Measurements from ENCODE around the gene CEACAM19. TPM values are rescaled to one million over a fixed set of nuclear protein-coding genes. Genes with fewer than 3 reads are reported as not detected.
"Not testable (repeated sequence)": the region's sequence is repeated elsewhere in the genome, so short reads cannot be mapped to it uniquely, and the experiment has no call there.

CEACAM19 gene, protein sequence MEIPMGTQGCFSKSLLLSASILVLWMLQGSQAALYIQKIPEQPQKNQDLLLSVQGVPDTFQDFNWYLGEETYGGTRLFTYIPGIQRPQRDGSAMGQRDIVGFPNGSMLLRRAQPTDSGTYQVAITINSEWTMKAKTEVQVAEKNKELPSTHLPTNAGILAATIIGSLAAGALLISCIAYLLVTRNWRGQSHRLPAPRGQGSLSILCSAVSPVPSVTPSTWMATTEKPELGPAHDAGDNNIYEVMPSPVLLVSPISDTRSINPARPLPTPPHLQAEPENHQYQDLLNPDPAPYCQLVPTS
- total RNA-seq = under 1 TPM; 0.31 to 0.57 TPM

DNA sequence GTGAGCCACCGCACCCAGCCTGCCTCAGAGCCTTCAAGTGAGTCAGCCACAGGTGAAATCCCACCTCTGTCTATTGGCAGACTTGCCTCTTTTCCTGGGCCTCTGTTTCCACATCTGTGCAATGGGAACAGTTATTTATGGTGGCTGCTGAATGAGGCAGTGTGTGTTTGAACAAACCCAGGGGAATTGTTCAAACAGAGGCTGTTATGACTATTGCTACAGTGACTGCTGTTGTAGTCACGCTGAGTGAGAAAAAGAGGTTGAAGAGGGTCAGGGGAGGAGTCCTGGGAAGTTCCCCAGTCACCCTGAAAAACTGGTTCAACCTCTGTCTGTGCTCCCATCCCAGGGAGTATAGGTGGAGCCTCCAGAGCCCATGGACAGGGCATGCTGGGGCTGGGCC is at the start of gene CEACAM19:
TSS of gene CEACAM19 (plus strand) at position 83 of the 400 bp plus-strand sequence. CDS start 450 bp downstream, outside the sequence.
- DNase-seq = no peak
- CTCF ChIA-PET = interaction anchor here (0.7 to 1.0 kb wide), 2 partner anchors 9 to 14 kb away, joined by 3 read pairs; no protein-coding TSS in a partner anchor
- intact Hi-C loops (cut with micrococcal nuclease) = no loop called here
- no peaks in the 10 kb centered on the region for H3K4me1 Mint-ChIP-seq (ENCODE audit: low read depth)
- H3K27ac Mint-ChIP-seq = no peak within 1 kb of the TSS
- H3K9me3 Mint-ChIP-seq = no peaks in the 10 kb centered on the region
- no peak within 1 kb of the TSS for H3K4me3 Mint-ChIP-seq
- H3K36me3 Mint-ChIP-seq = no peaks in the 10 kb centered on the region
- H3K27me3 Mint-ChIP-seq = no peaks in the 10 kb centered on the region
- POLR2A ChIA-PET = no interaction called here

DNA sequence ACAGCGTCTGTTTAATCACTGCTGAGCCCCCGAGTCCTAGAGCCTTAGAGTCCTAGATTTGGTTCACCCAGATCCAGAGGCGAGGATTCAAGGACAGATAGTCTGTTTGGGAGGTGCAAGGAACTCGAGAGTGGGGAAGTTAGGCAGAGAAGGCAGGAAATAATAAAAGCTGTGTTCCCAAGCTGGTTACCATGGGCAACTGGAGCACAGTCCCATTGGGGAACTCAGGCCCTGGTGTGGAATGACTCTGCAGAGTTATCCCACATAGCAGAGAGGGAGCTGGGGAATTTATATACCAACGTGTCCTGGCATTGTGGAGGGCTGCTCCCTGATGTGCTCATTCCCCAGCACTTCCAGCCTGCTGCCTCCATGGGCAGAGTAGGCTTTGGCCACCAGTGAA is 48.2 kb upstream of the CEACAM19 start:
- CTCF ChIA-PET = no interaction called here
- Mint-ChIP-seq H3K4me3 (no peak overlapping the region), H3K4me1 (ENCODE audit: low read depth) (no peaks in the 10 kb centered on the region), H3K27ac (no peak overlapping the region), H3K27me3 (peaks cover 1% of the 10 kb centered on the region), H3K36me3 (no peaks in the 10 kb centered on the region), H3K9me3 (no peaks in the 10 kb centered on the region)
- POLR2A ChIA-PET = no interaction called here
- intact Hi-C loops (cut with micrococcal nuclease) = no loop called here
- no peak for DNase-seq

DNA sequence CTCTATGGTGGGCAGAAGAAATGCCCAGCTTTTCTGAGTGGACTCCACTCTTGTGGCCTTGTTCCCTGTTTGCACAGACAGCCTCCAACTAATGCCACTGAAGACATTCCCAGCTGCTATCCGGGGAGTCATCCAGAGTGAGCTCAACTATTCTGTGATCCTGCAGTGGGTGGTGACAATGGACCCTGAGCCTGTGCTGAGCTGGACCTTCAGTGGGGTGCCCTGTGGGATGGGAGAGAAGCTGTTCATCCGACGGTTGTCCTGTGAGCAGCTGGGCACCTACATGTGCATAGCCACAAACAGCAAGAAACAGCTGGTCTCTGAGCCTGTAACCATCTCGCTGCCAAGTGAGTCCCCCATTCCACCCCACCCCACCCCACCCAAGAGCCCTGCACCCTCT is 47.7 kb upstream of the CEACAM19 start:
- Mint-ChIP-seq H3K27ac (no peak overlapping the region), H3K27me3 (peaks cover 1% of the 10 kb centered on the region), H3K4me3 (no peak overlapping the region), H3K4me1 (ENCODE audit: low read depth) (no peaks in the 10 kb centered on the region), H3K9me3 (no peaks in the 10 kb centered on the region), H3K36me3 (no peaks in the 10 kb centered on the region)
- ChIA-PET CTCF (no interaction called here), POLR2A (no interaction called here)
- DNase-seq = no peak
- intact Hi-C loops (cut with micrococcal nuclease) = no loop called here

DNA sequence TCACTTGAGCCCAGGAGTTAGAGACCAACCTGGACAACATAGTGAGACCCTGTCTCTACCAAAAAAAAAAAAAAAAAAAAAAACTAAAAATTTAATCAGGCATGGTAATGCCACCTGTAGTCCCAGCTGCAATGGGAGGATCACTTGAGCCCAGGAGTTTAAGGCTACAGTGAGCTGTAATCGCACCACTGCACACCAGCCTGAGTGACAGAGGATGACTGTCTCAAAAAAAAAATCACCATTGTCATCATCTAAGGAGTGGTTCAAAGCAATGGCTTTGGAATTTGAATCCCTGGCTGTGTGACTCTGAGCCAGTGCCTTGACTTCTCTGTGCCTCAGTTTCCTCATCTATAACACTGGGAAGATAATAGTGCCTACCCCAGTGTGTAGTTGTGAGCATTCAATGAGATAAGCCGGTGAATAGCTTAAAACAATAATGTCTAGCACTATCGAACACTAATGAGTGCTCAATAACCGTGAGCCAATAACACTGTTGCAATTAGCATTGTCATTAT is 46.4 kb upstream of the CEACAM19 start:
- intact Hi-C loops (cut with micrococcal nuclease) = no loop called here
- CTCF ChIA-PET = no interaction called here

DNA sequence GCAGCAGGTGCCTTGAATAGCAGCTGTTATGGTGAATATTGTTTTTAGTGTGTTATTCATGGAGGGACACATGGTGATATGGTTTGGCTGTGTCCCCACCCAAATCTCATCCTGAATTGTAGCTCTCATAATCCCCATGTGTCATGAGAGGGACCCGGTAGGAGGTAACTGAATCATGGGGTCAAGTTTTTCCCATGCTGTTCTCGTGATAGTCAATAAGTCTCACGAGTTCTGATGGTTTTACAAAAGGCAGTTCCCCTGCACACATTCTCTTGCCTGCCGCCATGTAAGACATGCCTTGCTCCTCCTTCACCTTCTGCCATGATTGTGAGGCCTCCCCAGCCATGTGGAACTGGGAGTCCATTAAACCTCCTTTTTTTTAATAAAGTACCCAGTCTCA is 45.6 kb upstream of the CEACAM19 start:
- H3K27me3 Mint-ChIP-seq; intact Hi-C loops (cut with micrococcal nuclease); DNase-seq; H3K4me1 Mint-ChIP-seq (ENCODE audit: low read depth); H3K36me3 Mint-ChIP-seq; H3K27ac Mint-ChIP-seq; CTCF ChIA-PET; H3K9me3 Mint-ChIP-seq; H3K4me3 Mint-ChIP-seq; POLR2A ChIA-PET: not testable (repeated sequence)

More for the DNA sequence above, 46.4 kb upstream of the CEACAM19 start:
- H3K4me3 Mint-ChIP-seq = no peak overlapping the region
- H3K27ac Mint-ChIP-seq = no peak overlapping the region
- no peaks in the 10 kb centered on the region for H3K36me3 Mint-ChIP-seq
- POLR2A ChIA-PET = no interaction called here
- no peak for DNase-seq
- H3K9me3 Mint-ChIP-seq = no peaks in the 10 kb centered on the region
- peaks cover 3% of the 10 kb centered on the region for H3K27me3 Mint-ChIP-seq
- no peaks in the 10 kb centered on the region for H3K4me1 Mint-ChIP-seq (ENCODE audit: low read depth)

DNA sequence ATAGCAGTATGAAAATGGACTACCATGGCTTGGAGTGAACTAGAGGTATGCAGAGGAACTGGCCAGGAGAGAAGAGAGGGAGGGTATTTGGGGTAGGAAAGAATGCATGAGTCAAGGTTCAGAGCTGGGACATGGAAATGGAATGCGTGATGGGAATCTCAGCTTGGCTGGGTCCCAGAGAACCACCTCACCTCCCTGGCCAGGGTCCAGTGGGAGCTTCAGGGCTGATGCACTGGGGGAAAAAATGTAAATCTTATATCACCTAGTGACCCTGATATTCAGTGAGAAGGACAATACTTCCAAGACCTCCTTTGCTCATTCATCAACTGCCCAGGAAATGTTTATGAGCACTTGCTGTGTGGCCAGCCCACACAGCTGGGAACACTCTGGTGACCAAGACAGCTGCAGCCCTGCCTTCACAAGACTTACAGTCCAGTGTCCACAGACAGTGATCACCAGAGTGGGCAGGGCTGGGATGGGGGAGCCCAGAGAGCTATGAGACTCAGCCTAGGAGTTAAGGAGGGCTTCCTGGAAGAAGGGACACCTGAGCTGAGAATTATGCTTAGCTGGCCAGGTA is 45.1 kb upstream of the CEACAM19 start:
- POLR2A ChIA-PET = interaction anchor here (1.2 kb wide), 1 partner anchor 41 kb away, joined by 3 read pairs; no protein-coding TSS in a partner anchor
- CTCF ChIA-PET = no interaction called here
- no peaks in the 10 kb centered on the region for H3K9me3 Mint-ChIP-seq
- H3K4me3 Mint-ChIP-seq = no peak overlapping the region
- no peaks in the 10 kb centered on the region for H3K36me3 Mint-ChIP-seq
- H3K4me1 Mint-ChIP-seq (ENCODE audit: low read depth) = no peaks in the 10 kb centered on the region
- H3K27me3 Mint-ChIP-seq = peaks cover 3% of the 10 kb centered on the region
- intact Hi-C loops (cut with micrococcal nuclease) = no loop called here
- no peak overlapping the region for H3K27ac Mint-ChIP-seq
- DNase-seq = no peak

DNA sequence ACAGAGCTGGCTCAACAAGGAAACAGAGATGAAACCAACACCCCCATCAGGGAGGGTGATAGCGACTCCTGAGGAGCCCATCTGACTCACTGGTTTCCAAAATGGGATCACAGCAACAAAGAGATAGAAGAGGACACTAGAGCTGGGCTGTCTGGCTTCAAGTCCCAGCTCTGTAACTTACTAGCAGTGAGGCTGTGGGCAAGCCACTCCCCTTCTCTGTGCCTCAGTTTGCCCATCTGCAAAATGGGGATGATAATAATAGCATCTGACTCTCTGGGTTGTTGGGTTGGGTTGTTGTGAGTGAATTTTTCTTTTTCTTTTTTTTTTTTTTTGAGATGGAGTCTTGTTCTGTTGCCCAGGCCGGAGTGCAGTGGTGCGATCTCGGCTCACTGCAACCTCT is 43.7 kb upstream of the CEACAM19 start:
- ChIA-PET CTCF (no interaction called here), POLR2A (no interaction called here)
- no peak for DNase-seq
- intact Hi-C loops (cut with micrococcal nuclease) = no loop called here
- no peak overlapping the region for H3K4me3 Mint-ChIP-seq
- H3K36me3 Mint-ChIP-seq = no peaks in the 10 kb centered on the region
- H3K27me3 Mint-ChIP-seq = peaks cover 3% of the 10 kb centered on the region
- no peak overlapping the region for H3K27ac Mint-ChIP-seq
- H3K9me3 Mint-ChIP-seq = no peaks in the 10 kb centered on the region
- no peaks in the 10 kb centered on the region for H3K4me1 Mint-ChIP-seq (ENCODE audit: low read depth)

DNA sequence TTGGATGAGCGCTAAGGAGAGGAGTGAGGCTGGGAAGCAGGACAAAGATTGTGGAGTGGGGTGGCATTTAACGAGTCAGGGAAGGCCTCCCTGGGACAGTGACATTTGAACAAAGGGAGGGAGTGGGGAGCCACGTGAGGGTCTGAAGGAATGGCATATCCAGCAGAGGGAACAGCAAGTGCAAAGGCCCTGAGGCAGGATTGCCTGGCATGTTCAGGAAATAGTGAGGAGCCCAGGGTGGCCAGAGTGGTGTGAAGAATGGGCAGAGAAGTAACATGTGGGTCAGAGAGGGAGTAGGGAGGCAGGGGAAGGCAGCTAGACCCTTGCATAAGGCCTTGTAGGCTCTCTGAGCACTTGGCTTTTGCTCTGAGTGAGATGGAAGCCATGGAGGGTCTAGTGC is 42.5 kb upstream of the CEACAM19 start:
- Mint-ChIP-seq H3K27me3 (peaks cover 3% of the 10 kb centered on the region), H3K9me3 (no peaks in the 10 kb centered on the region), H3K36me3 (no peaks in the 10 kb centered on the region), H3K4me1 (ENCODE audit: low read depth) (no peaks in the 10 kb centered on the region), H3K27ac (no peak overlapping the region), H3K4me3 (no peak overlapping the region)
- DNase-seq = no peak
- CTCF ChIA-PET = no interaction called here
- POLR2A ChIA-PET = no interaction called here
- intact Hi-C loops (cut with micrococcal nuclease) = no loop called here

DNA sequence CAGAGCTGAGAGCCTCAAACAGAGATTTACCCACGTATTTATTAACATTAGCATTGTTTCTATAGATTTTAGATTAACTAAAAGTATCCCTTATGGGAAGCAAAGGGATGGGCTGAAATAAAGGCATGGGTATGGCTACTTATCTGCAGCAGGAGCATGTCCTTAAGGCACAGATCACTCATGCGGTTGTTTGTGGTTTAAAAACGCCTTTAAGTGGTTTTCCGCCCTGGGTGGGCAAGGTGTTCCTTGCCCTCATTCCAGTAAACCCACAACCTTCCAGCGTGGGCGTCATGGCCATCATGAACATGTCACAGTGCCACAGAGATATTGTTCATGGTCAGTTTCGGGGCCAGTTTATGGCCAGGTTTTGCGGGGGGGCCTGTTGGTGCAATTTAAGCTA is 39.7 kb upstream of the CEACAM19 start:
- intact Hi-C loops (cut with micrococcal nuclease); H3K9me3 Mint-ChIP-seq; H3K36me3 Mint-ChIP-seq; CTCF ChIA-PET; DNase-seq; H3K27ac Mint-ChIP-seq; POLR2A ChIA-PET; H3K4me3 Mint-ChIP-seq; H3K4me1 Mint-ChIP-seq (ENCODE audit: low read depth): not testable (repeated sequence)
- H3K27me3 Mint-ChIP-seq = peaks cover 12% of the 10 kb centered on the region

DNA sequence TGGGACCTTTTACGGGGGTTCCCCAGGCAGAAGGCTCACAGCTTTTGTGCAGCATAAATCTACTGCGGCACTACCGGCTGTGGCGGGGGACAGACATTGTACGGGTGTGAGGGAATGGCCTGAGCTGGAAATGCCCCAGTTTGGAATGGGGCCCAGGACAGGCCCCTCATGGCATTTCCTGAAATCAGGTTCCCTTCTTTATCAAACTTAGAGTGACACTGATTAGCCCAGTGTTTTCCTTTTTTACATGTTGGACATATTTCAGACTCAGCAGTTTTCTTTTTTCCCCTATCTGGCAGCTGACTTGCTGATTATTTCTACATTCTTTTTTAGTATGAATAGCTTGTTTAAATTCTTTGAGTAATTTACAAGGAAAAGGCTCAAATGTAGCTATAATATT is 37.2 kb upstream of the CEACAM19 start:
- H3K36me3 Mint-ChIP-seq, POLR2A ChIA-PET: not testable (repeated sequence)
- CTCF ChIA-PET = interaction anchor here (1.2 kb wide), 1 partner anchor 20 kb away, joined by 6 read pairs; no protein-coding TSS in a partner anchor

DNA sequence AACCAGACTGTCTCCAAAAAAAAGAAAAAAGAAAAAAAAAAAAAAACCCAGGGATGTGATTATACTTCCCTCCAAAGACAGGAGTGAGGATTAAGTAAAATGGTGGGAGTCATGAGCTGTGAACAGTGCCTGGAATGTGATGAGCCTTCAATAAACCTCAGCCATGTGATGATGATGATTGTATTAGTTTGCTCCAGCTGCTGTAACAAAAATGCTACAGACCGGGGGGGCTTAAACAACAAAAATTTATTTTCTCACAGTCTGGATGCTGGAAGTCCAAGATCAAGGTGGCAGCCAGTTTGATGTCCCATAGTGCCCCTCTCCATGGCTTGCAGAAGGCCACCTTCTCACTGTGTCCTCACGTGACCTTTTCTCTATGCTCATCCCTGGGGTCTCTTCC is 36.5 kb upstream of the CEACAM19 start:
- H3K27me3 Mint-ChIP-seq = peaks cover 10% of the 10 kb centered on the region
- no peak for DNase-seq
- intact Hi-C loops (cut with micrococcal nuclease) = no loop called here
- no peaks in the 10 kb centered on the region for H3K36me3 Mint-ChIP-seq
- no peak overlapping the region for H3K27ac Mint-ChIP-seq
- no peaks in the 10 kb centered on the region for H3K4me1 Mint-ChIP-seq (ENCODE audit: low read depth)
- ChIA-PET CTCF (interaction anchor here (1.2 kb wide), 1 partner anchor 20 kb away, joined by 6 read pairs; no protein-coding TSS in a partner anchor), POLR2A (no interaction called here)
- no peak overlapping the region for H3K4me3 Mint-ChIP-seq
- H3K9me3 Mint-ChIP-seq = no peaks in the 10 kb centered on the region

More for the DNA sequence above, 37.2 kb upstream of the CEACAM19 start:
- H3K4me3 Mint-ChIP-seq; H3K9me3 Mint-ChIP-seq; DNase-seq; H3K4me1 Mint-ChIP-seq (ENCODE audit: low read depth); H3K27ac Mint-ChIP-seq; intact Hi-C loops (cut with micrococcal nuclease): not testable (repeated sequence)
- peaks cover 10% of the 10 kb centered on the region for H3K27me3 Mint-ChIP-seq

DNA sequence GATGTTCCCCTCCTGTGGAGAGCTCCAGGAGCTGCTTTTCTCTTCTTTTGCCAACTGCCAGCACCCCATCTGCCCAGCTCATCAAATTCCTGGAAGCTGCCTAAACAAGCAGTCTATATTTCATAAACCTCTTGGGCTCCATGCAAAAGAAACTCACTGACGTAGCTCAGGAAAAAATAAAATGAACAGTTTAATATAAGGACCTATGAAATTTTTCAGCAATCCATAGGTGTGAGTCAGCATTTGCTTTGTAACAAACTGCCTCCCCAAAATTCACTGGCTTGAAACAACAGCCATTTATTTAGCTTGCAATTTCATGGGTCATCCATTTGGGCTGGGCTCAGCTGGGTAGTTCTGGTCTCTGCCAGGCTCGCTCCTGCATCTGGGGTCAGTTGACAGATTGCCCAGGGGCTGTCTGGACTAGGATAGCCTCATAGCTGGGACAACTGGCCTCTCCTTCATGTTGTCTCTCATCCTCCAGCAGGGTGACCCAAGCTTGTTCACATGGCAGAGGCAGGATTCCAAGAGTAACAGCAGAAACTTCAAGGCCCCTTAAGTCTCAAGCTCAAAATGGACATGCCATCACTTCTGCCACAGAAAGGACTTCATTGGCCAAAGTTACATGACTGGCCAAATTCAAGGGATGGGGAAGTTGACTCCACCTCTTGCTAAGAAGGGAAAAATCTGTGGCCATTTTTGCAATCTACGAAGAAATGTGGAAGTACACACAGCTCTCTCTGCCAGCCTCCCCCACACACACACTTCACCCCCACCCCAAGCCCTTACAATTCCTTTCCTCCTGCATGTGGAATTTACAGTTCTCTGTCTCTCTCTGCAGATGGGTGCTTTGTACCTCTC is 35.5 kb upstream of the CEACAM19 start:
- H3K27me3 Mint-ChIP-seq = peaks cover 13% of the 10 kb centered on the region
- POLR2A ChIA-PET = no interaction called here
- DNase-seq = no peak

More for the DNA sequence above, 35.5 kb upstream of the CEACAM19 start:
- no peak overlapping the region for H3K4me3 Mint-ChIP-seq
- H3K36me3 Mint-ChIP-seq = no peaks in the 10 kb centered on the region
- H3K4me1 Mint-ChIP-seq (ENCODE audit: low read depth) = no peaks in the 10 kb centered on the region
- intact Hi-C loops (cut with micrococcal nuclease) = no loop called here
- H3K27ac Mint-ChIP-seq = no peak overlapping the region
- H3K9me3 Mint-ChIP-seq = no peaks in the 10 kb centered on the region
- CTCF ChIA-PET = no interaction called here
